ENCODE results near the gene PLAC9.

Gene PLAC9

GRCh38 chr10:80173466-80173865 lies 40.9 kb downstream of the PLAC9 start:
- no peak overlapping the region for H3K27ac ChIP-seq (ENCODE audit: low read depth, low read length)
- no peaks in the 10 kb centered on the region for H3K27me3 ChIP-seq (ENCODE audit: control insufficient read depth in 1 of 2, insufficient read depth in 2 of 2, low read length in 2 of 2)
- no peaks in the 10 kb centered on the region for H3K9me3 ChIP-seq (ENCODE audit: low read length)
- H3K4me1 ChIP-seq (ENCODE audit: insufficient read depth, low read length): peaks cover 28% of the 10 kb centered on the region
- no peak overlapping the region for H3K9ac ChIP-seq (ENCODE audit: low read length)
- no peak overlapping the region for H3K4me3 ChIP-seq (ENCODE audit: low read depth in 1 of 2, low read length in 2 of 2)
- H3K36me3 ChIP-seq (ENCODE audit: insufficient read depth, low read length): peaks cover 38% of the 10 kb centered on the region

GRCh38 chr10:80174641-80175395 lies 42.3 kb downstream of the PLAC9 start:
- peaks cover 38% of the 10 kb centered on the region for H3K36me3 ChIP-seq (ENCODE audit: insufficient read depth, low read length)
- no peak overlapping the region for H3K27ac ChIP-seq (ENCODE audit: low read depth, low read length)
- H3K9me3 ChIP-seq (ENCODE audit: low read length): no peaks in the 10 kb centered on the region
- peaks cover 24% of the 10 kb centered on the region for H3K4me1 ChIP-seq (ENCODE audit: insufficient read depth, low read length)
- H3K9ac ChIP-seq (ENCODE audit: low read length): no peak overlapping the region
- H3K4me3 ChIP-seq (ENCODE audit: low read depth in 1 of 2, low read length in 2 of 2): no peak overlapping the region
- no peaks in the 10 kb centered on the region for H3K27me3 ChIP-seq (ENCODE audit: control insufficient read depth in 1 of 2, insufficient read depth in 2 of 2, low read length in 2 of 2)

DNA sequence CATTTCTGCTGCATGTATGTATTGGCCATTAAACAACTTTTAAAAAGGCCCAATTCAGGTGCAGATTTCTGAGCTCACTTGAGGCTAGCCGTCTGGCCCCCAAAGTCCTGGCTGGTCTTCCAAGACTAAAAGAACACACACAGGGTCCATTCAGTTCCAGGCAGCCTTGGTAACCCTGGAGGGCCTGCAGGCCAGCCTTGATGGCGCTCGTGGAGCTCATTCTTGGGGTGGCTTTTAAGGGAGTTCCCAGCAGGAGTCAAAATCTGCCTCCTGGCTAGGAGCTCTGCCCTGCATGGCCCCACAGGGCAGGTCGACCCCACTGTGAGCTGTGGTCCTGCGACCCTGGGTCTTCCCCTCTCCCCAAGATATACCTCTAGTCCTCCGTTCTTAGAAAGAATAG lies 44.0 kb downstream of the PLAC9 start:
- peaks cover 24% of the 10 kb centered on the region for H3K36me3 ChIP-seq (ENCODE audit: insufficient read depth, low read length)
- H3K27ac ChIP-seq (ENCODE audit: low read depth, low read length): no peak overlapping the region
- peaks cover 22% of the 10 kb centered on the region for H3K4me1 ChIP-seq (ENCODE audit: insufficient read depth, low read length)
- no peaks in the 10 kb centered on the region for H3K9me3 ChIP-seq (ENCODE audit: low read length)
- H3K27me3 ChIP-seq (ENCODE audit: control insufficient read depth in 1 of 2, insufficient read depth in 2 of 2, low read length in 2 of 2): no peaks in the 10 kb centered on the region
- no peak overlapping the region for H3K9ac ChIP-seq (ENCODE audit: low read length)
- no peak overlapping the region for H3K4me3 ChIP-seq (ENCODE audit: low read depth in 1 of 2, low read length in 2 of 2)

- Histone ChIP-seq H3K4me1 (ENCODE audit: insufficient read depth, low read length) (peaks cover 21% of the 10 kb centered on the region), H3K27ac (ENCODE audit: low read depth, low read length) (no peak overlapping the region), H3K9ac (ENCODE audit: low read length) (no peak overlapping the region), H3K4me3 (ENCODE audit: low read depth in 1 of 2, low read length in 2 of 2) (no peak overlapping the region), H3K9me3 (ENCODE audit: low read length) (no peaks in the 10 kb centered on the region), H3K36me3 (ENCODE audit: insufficient read depth, low read length) (peaks cover 11% of the 10 kb centered on the region), H3K27me3 (ENCODE audit: control insufficient read depth in 1 of 2, insufficient read depth in 2 of 2, low read length in 2 of 2) (no peaks in the 10 kb centered on the region)
Measured at GRCh38 chr10:80177781-80178636, 45.5 kb downstream of the PLAC9 start.

DNA sequence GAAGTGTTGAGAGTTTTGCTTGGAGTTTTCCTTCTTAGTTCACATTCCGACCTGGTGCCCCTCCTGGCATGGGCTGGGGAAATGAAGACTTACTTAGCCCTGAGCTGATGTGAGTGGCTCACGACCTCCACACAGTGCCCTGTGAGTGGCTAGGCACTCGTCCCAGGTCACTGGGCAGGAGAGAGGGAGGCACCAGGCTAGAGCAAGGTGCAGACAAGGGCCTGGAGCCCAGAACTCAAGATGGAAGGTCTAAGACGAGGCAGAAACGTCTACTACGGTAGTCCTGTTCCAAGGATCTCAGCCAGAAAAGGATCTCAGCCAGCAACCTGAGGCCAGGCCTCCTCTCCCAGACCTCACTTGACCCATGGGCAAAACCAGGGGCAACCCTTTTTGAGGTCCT lies 50.5 kb downstream of the PLAC9 start:
- Histone ChIP-seq H3K4me3 (ENCODE audit: low read depth in 1 of 2, low read length in 2 of 2) (no peak overlapping the region), H3K9me3 (ENCODE audit: low read length) (no peaks in the 10 kb centered on the region), H3K9ac (ENCODE audit: low read length) (no peak overlapping the region), H3K36me3 (ENCODE audit: insufficient read depth, low read length) (no peaks in the 10 kb centered on the region), H3K27ac (ENCODE audit: low read depth, low read length) (no peak overlapping the region), H3K27me3 (ENCODE audit: control insufficient read depth in 1 of 2, insufficient read depth in 2 of 2, low read length in 2 of 2) (no peaks in the 10 kb centered on the region), H3K4me1 (ENCODE audit: insufficient read depth, low read length) (peaks cover 47% of the 10 kb centered on the region)

GRCh38 chr10:80183436-80183835 lies 50.9 kb downstream of the PLAC9 start:
- H3K27ac ChIP-seq (ENCODE audit: low read depth, low read length): no peak overlapping the region
- no peaks in the 10 kb centered on the region for H3K27me3 ChIP-seq (ENCODE audit: control insufficient read depth in 1 of 2, insufficient read depth in 2 of 2, low read length in 2 of 2)
- H3K9ac ChIP-seq (ENCODE audit: low read length): no peak overlapping the region
- H3K9me3 ChIP-seq (ENCODE audit: low read length): no peaks in the 10 kb centered on the region
- no peak overlapping the region for H3K4me3 ChIP-seq (ENCODE audit: low read depth in 1 of 2, low read length in 2 of 2)
- H3K4me1 ChIP-seq (ENCODE audit: insufficient read depth, low read length): peaks cover 44% of the 10 kb centered on the region
- no peaks in the 10 kb centered on the region for H3K36me3 ChIP-seq (ENCODE audit: insufficient read depth, low read length)

DNA sequence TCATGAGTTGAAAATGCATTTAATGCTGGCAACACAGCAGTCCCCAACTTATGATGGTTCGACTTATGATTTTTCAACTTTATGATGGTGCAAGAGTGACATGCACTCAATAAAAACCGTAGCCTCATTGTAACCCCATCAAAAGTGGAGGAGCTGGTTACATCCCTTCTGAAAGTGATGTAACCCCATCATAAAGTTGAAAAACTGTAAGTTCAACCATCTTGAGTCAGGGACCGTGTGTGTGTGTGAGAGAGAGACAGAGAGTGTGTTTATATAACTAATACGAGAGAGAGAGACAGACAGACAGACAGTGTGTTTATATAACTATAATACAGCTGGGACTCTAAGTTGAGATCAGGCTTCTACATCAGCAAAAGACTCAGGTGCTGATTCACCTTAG lies 51.8 kb downstream of the PLAC9 start:
- H3K27ac ChIP-seq (ENCODE audit: low read depth, low read length): no peak overlapping the region
- no peak overlapping the region for H3K4me3 ChIP-seq (ENCODE audit: low read depth in 1 of 2, low read length in 2 of 2)
- H3K4me1 ChIP-seq (ENCODE audit: insufficient read depth, low read length): peaks cover 46% of the 10 kb centered on the region

GRCh38 chr10:80185578-80186299 lies 53.2 kb downstream of the PLAC9 start:
- H3K27ac ChIP-seq (ENCODE audit: low read depth, low read length): no peak overlapping the region
- H3K9me3 ChIP-seq (ENCODE audit: low read length): no peaks in the 10 kb centered on the region
- H3K36me3 ChIP-seq (ENCODE audit: insufficient read depth, low read length): no peaks in the 10 kb centered on the region
- H3K9ac ChIP-seq (ENCODE audit: low read length): no peak overlapping the region
- H3K27me3 ChIP-seq (ENCODE audit: control insufficient read depth in 1 of 2, insufficient read depth in 2 of 2, low read length in 2 of 2): no peaks in the 10 kb centered on the region
- no peak overlapping the region for H3K4me3 ChIP-seq (ENCODE audit: low read depth in 1 of 2, low read length in 2 of 2)
- peaks cover 46% of the 10 kb centered on the region for H3K4me1 ChIP-seq (ENCODE audit: insufficient read depth, low read length)

More for the DNA sequence above, 51.8 kb downstream of the PLAC9 start:
- H3K9ac ChIP-seq (ENCODE audit: low read length): no peak overlapping the region
- no peaks in the 10 kb centered on the region for H3K9me3 ChIP-seq (ENCODE audit: low read length)
- H3K27me3 ChIP-seq (ENCODE audit: control insufficient read depth in 1 of 2, insufficient read depth in 2 of 2, low read length in 2 of 2): no peaks in the 10 kb centered on the region
- no peaks in the 10 kb centered on the region for H3K36me3 ChIP-seq (ENCODE audit: insufficient read depth, low read length)

GRCh38 chr10:80186364-80187012 lies 54.0 kb downstream of the PLAC9 start:
- H3K27ac ChIP-seq (ENCODE audit: low read depth, low read length): no peak overlapping the region
- H3K36me3 ChIP-seq (ENCODE audit: insufficient read depth, low read length): no peaks in the 10 kb centered on the region
- no peak overlapping the region for H3K9ac ChIP-seq (ENCODE audit: low read length)
- no peaks in the 10 kb centered on the region for H3K9me3 ChIP-seq (ENCODE audit: low read length)
- H3K27me3 ChIP-seq (ENCODE audit: control insufficient read depth in 1 of 2, insufficient read depth in 2 of 2, low read length in 2 of 2): no peaks in the 10 kb centered on the region
- peaks cover 46% of the 10 kb centered on the region for H3K4me1 ChIP-seq (ENCODE audit: insufficient read depth, low read length)
- H3K4me3 ChIP-seq (ENCODE audit: low read depth in 1 of 2, low read length in 2 of 2): no peak overlapping the region

- no peak overlapping the region for H3K4me3 ChIP-seq (ENCODE audit: low read depth in 1 of 2, low read length in 2 of 2)
- H3K27me3 ChIP-seq (ENCODE audit: control insufficient read depth in 1 of 2, insufficient read depth in 2 of 2, low read length in 2 of 2): no peaks in the 10 kb centered on the region
- no peaks in the 10 kb centered on the region for H3K36me3 ChIP-seq (ENCODE audit: insufficient read depth, low read length)
- H3K9ac ChIP-seq (ENCODE audit: low read length): no peak overlapping the region
- peaks cover 46% of the 10 kb centered on the region for H3K4me1 ChIP-seq (ENCODE audit: insufficient read depth, low read length)
- no peaks in the 10 kb centered on the region for H3K9me3 ChIP-seq (ENCODE audit: low read length)
- no peak overlapping the region for H3K27ac ChIP-seq (ENCODE audit: low read depth, low read length)
Measured at GRCh38 chr10:80187060-80187459, 54.5 kb downstream of the PLAC9 start.
